WTC11 (cell line): ENCODE results near the gene UGT2B15. TPM values are rescaled to one million over a fixed set of nuclear protein-coding genes. Genes with fewer than 3 reads are reported as not detected.
"Not testable (repeated sequence)": the region's sequence is repeated elsewhere in the genome, so short reads cannot be mapped to it uniquely, and the experiment has no call there.

ENCODE experiments used
- ATAC-seq: fragments of 200-7000 bp; cut with Tn5 transposase; 2 replicates; pipeline ENCODE4 v1.10.0; 2021; ENCODE audit warnings: mild to moderate bottlenecking, moderate library complexity
- CTCF ChIA-PET: fragments of 300-600 bp; sonication (Branson Sonifier 250); formaldehyde crosslinking; loops from one replicate; lab custom pipeline; 2021; ENCODE audit warnings: antibody characterized with exemption; lab: Charles Lee
- POLR2A ChIA-PET: fragments of 350-600 bp; sonication (Branson Sonifier 250); formaldehyde crosslinking; loops from one replicate; lab custom pipeline; 2021; ENCODE audit warnings: antibody characterized with exemption; lab: Charles Lee
- DNase-seq: peaks from one replicate; pipeline ENCODE4 v3.0.0; 2021; ENCODE audit warnings: low spot score
- H3K27ac Mint-ChIP-seq: 2 replicates; pipeline ENCODE4 v1.8.0; 2021; ENCODE audit warnings: mixed read lengths
- H3K27me3 Mint-ChIP-seq: 2 replicates; pipeline ENCODE4 v1.8.0; 2021; ENCODE audit warnings: low read depth, mild to moderate bottlenecking, moderate library complexity, mixed read lengths
- H3K36me3 Mint-ChIP-seq: 2 replicates; pipeline ENCODE4 v1.8.0; 2021; ENCODE audit warnings: mixed read lengths
- H3K4me1 Mint-ChIP-seq: 2 replicates; pipeline ENCODE4 v1.8.0; 2022; ENCODE audit warnings: mixed read lengths
- H3K4me3 Mint-ChIP-seq: 2 replicates; pipeline ENCODE4 v1.8.0; 2021; ENCODE audit warnings: mild to moderate bottlenecking, moderate library complexity, mixed read lengths
- H3K9me3 Mint-ChIP-seq: 2 replicates; pipeline ENCODE4 v1.8.0; 2021; ENCODE audit warnings: mixed read lengths
- CREM ChIP-seq: sonication (generic); formaldehyde crosslinking; IDR thresholded peaks from 2 replicates; pipeline ENCODE4 v1.8.1; 2022; ENCODE audit warnings: mild to moderate bottlenecking, missing genetic modification reagents, moderate library complexity
- E2F4 ChIP-seq: sonication (generic); formaldehyde crosslinking; IDR thresholded peaks from 2 replicates; pipeline ENCODE4 v1.8.1; 2022; ENCODE audit warnings: low read depth, mild to moderate bottlenecking, moderate library complexity, missing genetic modification reagents, borderline replicate concordance
- ELF4 ChIP-seq: sonication (generic); formaldehyde crosslinking; IDR thresholded peaks from 2 replicates; pipeline ENCODE4 v1.8.1; 2022; ENCODE audit warnings: low read depth, mild to moderate bottlenecking, moderate library complexity, missing genetic modification reagents
- EMX1 ChIP-seq: fragments of 250-450 bp; sonication (Bioruptor Pico); IDR thresholded peaks from 2 replicates; pipeline ENCODE4 v1.8.0; 2021; ENCODE audit warnings: mild to moderate bottlenecking
- FOXJ3 ChIP-seq: sonication (generic); formaldehyde crosslinking; IDR thresholded peaks from 2 replicates; pipeline ENCODE4 v1.9.0; 2021; ENCODE audit warnings: missing genetic modification reagents, mild to moderate bottlenecking, borderline replicate concordance
- FOXK1 ChIP-seq: sonication (generic); formaldehyde crosslinking; IDR thresholded peaks from 2 replicates; pipeline ENCODE4 v1.8.0; 2022; ENCODE audit warnings: mild to moderate bottlenecking, moderate library complexity, missing genetic modification reagents
- IRF2 ChIP-seq: sonication (generic); formaldehyde crosslinking; IDR thresholded peaks from 2 replicates; pipeline ENCODE4 v1.8.0; 2022; ENCODE audit warnings: low read depth, missing genetic modification reagents, borderline replicate concordance
- PRRX2 ChIP-seq: fragments of 250-450 bp; sonication (Bioruptor Pico); IDR thresholded peaks from 2 replicates; pipeline ENCODE4 v1.8.0; 2021; ENCODE audit warnings: mild to moderate bottlenecking
- RORB ChIP-seq: fragments of 250-450 bp; sonication (Bioruptor Pico); IDR thresholded peaks from 2 replicates; pipeline ENCODE4 v1.9.0; 2021; ENCODE audit warnings: mild to moderate bottlenecking
- USF1 ChIP-seq: sonication (generic); formaldehyde crosslinking; IDR thresholded peaks from 2 replicates; pipeline ENCODE4 v1.8.0; 2022; ENCODE audit warnings: mild to moderate bottlenecking, missing genetic modification reagents
- ZMAT4 ChIP-seq: fragments of 250-450 bp; sonication (Bioruptor Pico); IDR thresholded peaks from 2 replicates; pipeline ENCODE4 v1.9.0; 2021; ENCODE audit warnings: mild to moderate bottlenecking
- ZNF317 ChIP-seq: sonication (generic); formaldehyde crosslinking; IDR thresholded peaks from 2 replicates; pipeline ENCODE4 v1.8.1; 2023; ENCODE audit warnings: low read depth, mild to moderate bottlenecking, moderate library complexity, missing genetic modification reagents, borderline replicate concordance
- ZNF512 ChIP-seq: sonication (generic); formaldehyde crosslinking; IDR thresholded peaks from 2 replicates; pipeline ENCODE4 v1.8.1; 2022; ENCODE audit warnings: missing genetic modification reagents, borderline replicate concordance
- total RNA-seq: library from RNA; stranded (reverse); gene quantifications from 3 replicates; pipeline ENCODE4 v1.2.3, GENCODE V29; 2021
- TF ChIP-seq, protein P1 (sequence below): sonication (generic); formaldehyde crosslinking; conservative IDR thresholded peaks from 2 replicates; pipeline ENCODE4 v1.8.1; 2023; ENCODE audit warnings: mild to moderate bottlenecking, low read depth, missing genetic modification reagents, moderate library complexity
- TF ChIP-seq, protein P2 (sequence below): sonication (generic); formaldehyde crosslinking; IDR thresholded peaks from 2 replicates; pipeline ENCODE4 v1.8.1; 2022; ENCODE audit warnings: low read depth, missing genetic modification reagents, borderline replicate concordance
- TF ChIP-seq, protein P3 (sequence below): sonication (generic); formaldehyde crosslinking; IDR thresholded peaks from 2 replicates; pipeline ENCODE4 v1.8.0; 2022; ENCODE audit warnings: missing genetic modification reagents

Gene UGT2B15
- total RNA-seq, 1 experiment from 2014 or later: 0.22 TPM

DNA sequence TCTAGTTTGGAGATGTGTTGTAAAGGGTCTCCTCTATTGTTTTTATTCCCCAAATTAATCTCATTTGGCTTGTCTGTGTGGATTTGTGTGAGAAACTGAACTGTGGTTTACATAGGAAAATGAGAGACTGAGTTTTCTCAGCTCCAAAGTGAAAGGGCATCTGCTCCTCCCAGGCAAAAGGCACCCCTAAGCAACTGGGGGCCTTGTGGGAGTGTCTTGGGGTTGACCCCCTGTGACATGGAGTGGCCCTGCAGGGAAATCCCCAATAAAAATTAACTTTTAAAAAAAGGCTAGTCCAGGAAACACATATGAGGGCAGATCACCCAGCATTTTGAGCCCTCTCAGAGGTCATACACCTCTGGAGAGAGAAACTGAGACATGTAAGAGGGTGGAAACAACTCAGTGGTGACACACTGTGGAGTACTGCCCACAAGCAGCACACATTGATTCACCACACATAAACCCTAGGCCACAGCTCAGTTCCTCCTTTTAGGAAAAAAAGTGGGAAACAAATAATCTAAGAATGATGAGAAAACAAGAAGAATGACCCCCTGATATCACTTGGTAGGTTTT is 13.3 kb downstream of the UGT2B15 start:
- ATAC-seq: peak; percentile 32; the same call in 1 of the 2 replicates
- H3K36me3 Mint-ChIP-seq, H3K4me3 Mint-ChIP-seq, H3K9me3 Mint-ChIP-seq, POLR2A ChIA-PET, CTCF ChIA-PET, DNase-seq, H3K27me3 Mint-ChIP-seq: not testable (repeated sequence)
- Mint-ChIP-seq H3K4me1 (peaks cover 49% of the 10 kb centered on the region), H3K27ac (peak overlapping the region; percentile 57)

GRCh38 chr4:68656445-68656973 is 13.9 kb downstream of the UGT2B15 start:
- Mint-ChIP-seq H3K27ac (peak overlapping the region; percentile 53), H3K4me1 (peaks cover 43% of the 10 kb centered on the region)
- H3K9me3 Mint-ChIP-seq, CTCF ChIA-PET, H3K4me3 Mint-ChIP-seq, ATAC-seq, DNase-seq, POLR2A ChIA-PET, H3K27me3 Mint-ChIP-seq, H3K36me3 Mint-ChIP-seq: not testable (repeated sequence)

GRCh38 chr4:68655764-68656444 is 14.5 kb downstream of the UGT2B15 start:
- no peak overlapping the region for H3K4me3 Mint-ChIP-seq
- ChIA-PET CTCF (no interaction called here), POLR2A (no interaction called here)
- no peaks in the 10 kb centered on the region for H3K27me3 Mint-ChIP-seq
- H3K9me3 Mint-ChIP-seq: peaks cover 9% of the 10 kb centered on the region
- peaks cover 39% of the 10 kb centered on the region for H3K4me1 Mint-ChIP-seq
- DNase-seq: no peak
- peaks cover 5% of the 10 kb centered on the region for H3K36me3 Mint-ChIP-seq
- peak overlapping the region; percentile 53 for H3K27ac Mint-ChIP-seq
- peak; percentile 43 for ATAC-seq
- TF ChIP-seq, protein P1, sequence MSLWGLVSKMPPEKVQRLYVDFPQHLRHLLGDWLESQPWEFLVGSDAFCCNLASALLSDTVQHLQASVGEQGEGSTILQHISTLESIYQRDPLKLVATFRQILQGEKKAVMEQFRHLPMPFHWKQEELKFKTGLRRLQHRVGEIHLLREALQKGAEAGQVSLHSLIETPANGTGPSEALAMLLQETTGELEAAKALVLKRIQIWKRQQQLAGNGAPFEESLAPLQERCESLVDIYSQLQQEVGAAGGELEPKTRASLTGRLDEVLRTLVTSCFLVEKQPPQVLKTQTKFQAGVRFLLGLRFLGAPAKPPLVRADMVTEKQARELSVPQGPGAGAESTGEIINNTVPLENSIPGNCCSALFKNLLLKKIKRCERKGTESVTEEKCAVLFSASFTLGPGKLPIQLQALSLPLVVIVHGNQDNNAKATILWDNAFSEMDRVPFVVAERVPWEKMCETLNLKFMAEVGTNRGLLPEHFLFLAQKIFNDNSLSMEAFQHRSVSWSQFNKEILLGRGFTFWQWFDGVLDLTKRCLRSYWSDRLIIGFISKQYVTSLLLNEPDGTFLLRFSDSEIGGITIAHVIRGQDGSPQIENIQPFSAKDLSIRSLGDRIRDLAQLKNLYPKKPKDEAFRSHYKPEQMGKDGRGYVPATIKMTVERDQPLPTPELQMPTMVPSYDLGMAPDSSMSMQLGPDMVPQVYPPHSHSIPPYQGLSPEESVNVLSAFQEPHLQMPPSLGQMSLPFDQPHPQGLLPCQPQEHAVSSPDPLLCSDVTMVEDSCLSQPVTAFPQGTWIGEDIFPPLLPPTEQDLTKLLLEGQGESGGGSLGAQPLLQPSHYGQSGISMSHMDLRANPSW: no peak
- TF ChIP-seq ZNF512 (CRISPR knock-in tag) (no peak), FOXK1 (CRISPR knock-in tag) (no peak), CREM (CRISPR knock-in tag) (no peak), FOXJ3 (CRISPR knock-in tag) (no peak), RORB (no peak), ZNF317 (CRISPR knock-in tag) (no peak), E2F4 (CRISPR knock-in tag) (no peak), EMX1 (CRISPR knock-in tag) (no peak), USF1 (CRISPR knock-in tag) (no peak), ELF4 (CRISPR knock-in tag) (no peak), IRF2 (no peak), ZMAT4 (CRISPR knock-in tag) (no peak), PRRX2 (no peak)
- TF ChIP-seq, protein P2, sequence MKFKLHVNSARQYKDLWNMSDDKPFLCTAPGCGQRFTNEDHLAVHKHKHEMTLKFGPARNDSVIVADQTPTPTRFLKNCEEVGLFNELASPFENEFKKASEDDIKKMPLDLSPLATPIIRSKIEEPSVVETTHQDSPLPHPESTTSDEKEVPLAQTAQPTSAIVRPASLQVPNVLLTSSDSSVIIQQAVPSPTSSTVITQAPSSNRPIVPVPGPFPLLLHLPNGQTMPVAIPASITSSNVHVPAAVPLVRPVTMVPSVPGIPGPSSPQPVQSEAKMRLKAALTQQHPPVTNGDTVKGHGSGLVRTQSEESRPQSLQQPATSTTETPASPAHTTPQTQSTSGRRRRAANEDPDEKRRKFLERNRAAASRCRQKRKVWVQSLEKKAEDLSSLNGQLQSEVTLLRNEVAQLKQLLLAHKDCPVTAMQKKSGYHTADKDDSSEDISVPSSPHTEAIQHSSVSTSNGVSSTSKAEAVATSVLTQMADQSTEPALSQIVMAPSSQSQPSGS (CRISPR knock-in tag): no peak
- TF ChIP-seq, protein P3, sequence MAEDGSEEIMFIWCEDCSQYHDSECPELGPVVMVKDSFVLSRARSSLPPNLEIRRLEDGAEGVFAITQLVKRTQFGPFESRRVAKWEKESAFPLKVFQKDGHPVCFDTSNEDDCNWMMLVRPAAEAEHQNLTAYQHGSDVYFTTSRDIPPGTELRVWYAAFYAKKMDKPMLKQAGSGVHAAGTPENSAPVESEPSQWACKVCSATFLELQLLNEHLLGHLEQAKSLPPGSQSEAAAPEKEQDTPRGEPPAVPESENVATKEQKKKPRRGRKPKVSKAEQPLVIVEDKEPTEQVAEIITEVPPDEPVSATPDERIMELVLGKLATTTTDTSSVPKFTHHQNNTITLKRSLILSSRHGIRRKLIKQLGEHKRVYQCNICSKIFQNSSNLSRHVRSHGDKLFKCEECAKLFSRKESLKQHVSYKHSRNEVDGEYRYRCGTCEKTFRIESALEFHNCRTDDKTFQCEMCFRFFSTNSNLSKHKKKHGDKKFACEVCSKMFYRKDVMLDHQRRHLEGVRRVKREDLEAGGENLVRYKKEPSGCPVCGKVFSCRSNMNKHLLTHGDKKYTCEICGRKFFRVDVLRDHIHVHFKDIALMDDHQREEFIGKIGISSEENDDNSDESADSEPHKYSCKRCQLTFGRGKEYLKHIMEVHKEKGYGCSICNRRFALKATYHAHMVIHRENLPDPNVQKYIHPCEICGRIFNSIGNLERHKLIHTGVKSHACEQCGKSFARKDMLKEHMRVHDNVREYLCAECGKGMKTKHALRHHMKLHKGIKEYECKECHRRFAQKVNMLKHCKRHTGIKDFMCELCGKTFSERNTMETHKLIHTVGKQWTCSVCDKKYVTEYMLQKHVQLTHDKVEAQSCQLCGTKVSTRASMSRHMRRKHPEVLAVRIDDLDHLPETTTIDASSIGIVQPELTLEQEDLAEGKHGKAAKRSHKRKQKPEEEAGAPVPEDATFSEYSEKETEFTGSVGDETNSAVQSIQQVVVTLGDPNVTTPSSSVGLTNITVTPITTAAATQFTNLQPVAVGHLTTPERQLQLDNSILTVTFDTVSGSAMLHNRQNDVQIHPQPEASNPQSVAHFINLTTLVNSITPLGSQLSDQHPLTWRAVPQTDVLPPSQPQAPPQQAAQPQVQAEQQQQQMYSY (CRISPR knock-in tag): no peak
